Measurements from ENCODE around the gene FKBP7.
"Not testable (repeated sequence)": the region's sequence is repeated elsewhere in the genome, so short reads cannot be mapped to it uniquely, and the experiment has no call there.

FKBP7 gene

GRCh38 chr2:178485356-178485755 lies 7.0 kb upstream of the FKBP7 start:
- DNase-seq (ENCODE audit: low spot score): no peak

GRCh38 chr2:178484245-178485041 lies 6.0 kb upstream of the FKBP7 start:
- DNase-seq (ENCODE audit: low spot score): no peak

GRCh38 chr2:178482437-178482836 lies 4.0 kb upstream of the FKBP7 start:
- DNase-seq (ENCODE audit: low spot score): peak; percentile 6

- DNase-seq (ENCODE audit: low spot score): peak; percentile 76
Observed at GRCh38 chr2:178480227-178481181, 2.1 kb upstream of the FKBP7 start, which contains the start of gene PLEKHA3. Gene PLEKHA3 (plus strand): TSS chr2:178480457. CDS start chr2:178480870, 413 bp downstream.

GRCh38 chr2:178479758-178480226 lies 1.4 kb upstream of the FKBP7 start:
- DNase-seq (ENCODE audit: low spot score): no peak

- no peak for DNase-seq (ENCODE audit: low spot score)
Observed at GRCh38 chr2:178479275-178479616, 846 bp upstream of the FKBP7 start.

- DNase-seq (ENCODE audit: low spot score): peak; percentile 3
Observed at GRCh38 chr2:178478130-178478438, 316 bp downstream of the FKBP7 start.

GRCh38 chr2:178477443-178478129 lies 814 bp downstream of the FKBP7 start:
- DNase-seq (ENCODE audit: low spot score): no peak

- no peak for DNase-seq (ENCODE audit: low spot score)
Observed at GRCh38 chr2:178476477-178476876, 1.9 kb downstream of the FKBP7 start.

GRCh38 chr2:178474560-178474959 lies 3.8 kb downstream of the FKBP7 start:
- DNase-seq (ENCODE audit: low spot score): no peak

GRCh38 chr2:178473931-178474330 lies 4.5 kb downstream of the FKBP7 start:
- no peak for DNase-seq (ENCODE audit: low spot score)

- DNase-seq (ENCODE audit: low spot score): no peak
Observed at GRCh38 chr2:178473373-178473772, 5.0 kb downstream of the FKBP7 start.

GRCh38 chr2:178471313-178471712 lies 7.1 kb downstream of the FKBP7 start:
- DNase-seq (ENCODE audit: low spot score): not testable (repeated sequence)

GRCh38 chr2:178469219-178469849 lies 9.1 kb downstream of the FKBP7 start:
- no peak for DNase-seq (ENCODE audit: low spot score)

- DNase-seq (ENCODE audit: low spot score): no peak
Observed at GRCh38 chr2:178457390-178457886, 21.0 kb downstream of the FKBP7 start.

GRCh38 chr2:178455947-178456346 lies 22.5 kb downstream of the FKBP7 start:
- no peak for DNase-seq (ENCODE audit: low spot score)

- DNase-seq (ENCODE audit: low spot score): no peak
Observed at GRCh38 chr2:178452870-178453269, 25.5 kb downstream of the FKBP7 start.

GRCh38 chr2:178452334-178452733 lies 26.1 kb downstream of the FKBP7 start:
- DNase-seq (ENCODE audit: low spot score): no peak

GRCh38 chr2:178450774-178451525 lies 27.4 kb downstream of the FKBP7 start, which contains the start of the genes PJVK and PRKRA:
Gene PJVK (plus strand): TSS chr2:178451378. CDS start chr2:178453410, 2,032 bp downstream.
Gene PRKRA (minus strand): TSS chr2:178451175. CDS start chr2:178451030, 145 bp downstream.
- DNase-seq (ENCODE audit: low spot score): peak; percentile 94

GRCh38 chr2:178450524-178450773 lies 28.0 kb downstream of the FKBP7 start:
- no peak for DNase-seq (ENCODE audit: low spot score)
